ENCODE data around the gene NUAK2. TPM values are rescaled to one million over a fixed set of nuclear protein-coding genes. Genes with fewer than 3 reads are reported as not detected.

Gene NUAK2
- total and polyA plus RNA-seq, 2 of the 8 experiments (the other 6 are each of a cell fraction or from before 2014, with no cell fraction given), result 9.4 to 12.9 TPM

DNA sequence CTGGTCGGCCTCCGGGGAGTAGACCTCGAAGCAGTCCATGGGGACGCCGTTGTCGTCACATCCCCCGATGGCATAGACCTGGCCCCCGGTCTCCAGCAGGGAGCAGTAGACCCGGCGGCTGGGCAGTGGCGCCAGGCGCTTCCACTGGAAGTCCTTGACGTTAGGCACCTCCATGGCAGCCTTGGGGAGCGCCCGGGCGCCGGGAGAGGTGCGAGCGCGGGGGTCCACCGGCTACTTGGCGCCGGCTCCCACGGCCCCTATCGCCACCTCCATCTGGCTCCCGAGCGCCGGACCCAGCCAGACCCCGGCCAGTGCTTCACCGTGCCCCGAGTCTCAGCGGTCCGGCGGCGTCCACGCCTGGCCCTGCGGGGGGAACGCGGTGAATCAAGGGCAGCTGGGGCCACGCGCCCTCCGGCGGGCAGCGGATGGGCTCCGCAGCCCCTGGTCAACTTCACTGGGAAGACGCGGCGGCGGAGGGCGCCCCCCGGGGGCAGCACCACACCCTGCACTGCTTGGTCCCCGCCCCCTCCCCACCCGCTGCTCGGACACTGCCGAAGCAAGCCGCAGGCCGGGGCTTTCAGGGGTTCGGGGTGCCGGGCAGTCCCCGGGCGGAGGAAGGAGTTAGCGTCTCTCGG lies 22.0 kb upstream of the NUAK2 start (continued):
- no peak for TF ChIP-seq NRF1 (IDR thresholded peaks at IDR 0.05; ENCODE audit: low read depth, low read length)
- peak; percentile 49 for TF ChIP-seq CTBP2 (IDR thresholded peaks at IDR 0.05; ENCODE audit: borderline replicate concordance, insufficient read depth, insufficient read length, low read length)
- TF ChIP-seq TBP (IDR thresholded peaks at IDR 0.05; ENCODE audit: low read depth, low read length), result no peak
- TF ChIP-seq SUZ12 (IDR thresholded peaks at IDR 0.05; ENCODE audit: low read length), result no peak; the same call in 1 of the 2 replicates
- TF ChIP-seq CREB1 (IDR thresholded peaks at IDR 0.05), result peak; percentile 75
- no peak for TF ChIP-seq SP4 (IDR thresholded peaks at IDR 0.05; ENCODE audit: low read length)
- TF ChIP-seq TAF7 (optimal IDR thresholded peaks at IDR 0.05; ENCODE audit: borderline replicate concordance, low read depth, low read length), result no peak
- TF ChIP-seq, protein P1, sequence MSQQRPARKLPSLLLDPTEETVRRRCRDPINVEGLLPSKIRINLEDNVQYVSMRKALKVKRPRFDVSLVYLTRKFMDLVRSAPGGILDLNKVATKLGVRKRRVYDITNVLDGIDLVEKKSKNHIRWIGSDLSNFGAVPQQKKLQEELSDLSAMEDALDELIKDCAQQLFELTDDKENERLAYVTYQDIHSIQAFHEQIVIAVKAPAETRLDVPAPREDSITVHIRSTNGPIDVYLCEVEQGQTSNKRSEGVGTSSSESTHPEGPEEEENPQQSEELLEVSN (IDR thresholded peaks at IDR 0.05), result peak; percentile 70; the same call in 1 of the 2 replicates
- TF ChIP-seq KDM4A (IDR thresholded peaks at IDR 0.05; ENCODE audit: low read depth, low read length, severe bottlenecking), result peak; percentile 95
- no peak for TF ChIP-seq SIX5 (IDR thresholded peaks at IDR 0.05; ENCODE audit: low read depth, low read length)
- TF ChIP-seq ASH2L (IDR thresholded peaks at IDR 0.05; ENCODE audit: low read length), result peak; percentile 72
